Omental fat pad (tissue), 4 donors: ENCODE data around the gene FAM83B. TPM values are rescaled to one million over a fixed set of nuclear protein-coding genes. Genes with fewer than 3 reads are reported as not detected.

Source experiments
- ATAC-seq: fragments of 150-250 bp; one replicate; pipeline ENCODE4 v1.9.1; 2016; ENCODE audit warnings: mild to moderate bottlenecking, moderate library complexity; ENCODE audit not compliant: low FRiP score
- DNase-seq: peaks from one replicate; pipeline ENCODE4 v3.0.0-alpha.2; 2019; ENCODE audit warnings: low spot score
- total RNA-seq, 4 donors: library from RNA; depleted of rRNA; stranded (reverse); fragments of >200 nt; gene quantifications; one replicate each; pipeline ENCODE4 v1.1.0, GENCODE V29; 2016
- TF ChIP-seq, protein P1 (sequence below), 3 donors: fragments of 450-650 bp; IDR thresholded peaks; one replicate each; pipeline ENCODE4 v1.5.1; 2016 to 2017; ENCODE audit warnings: antibody characterized with exemption in 3 of 3, mild to moderate bottlenecking in 3 of 3, moderate library complexity in 2 of 3

The FAM83B gene
- total RNA-seq, 4 donors from 2014 or later = 0.19 to 0.72 (median 0.37) TPM; not detected in 1

DNA sequence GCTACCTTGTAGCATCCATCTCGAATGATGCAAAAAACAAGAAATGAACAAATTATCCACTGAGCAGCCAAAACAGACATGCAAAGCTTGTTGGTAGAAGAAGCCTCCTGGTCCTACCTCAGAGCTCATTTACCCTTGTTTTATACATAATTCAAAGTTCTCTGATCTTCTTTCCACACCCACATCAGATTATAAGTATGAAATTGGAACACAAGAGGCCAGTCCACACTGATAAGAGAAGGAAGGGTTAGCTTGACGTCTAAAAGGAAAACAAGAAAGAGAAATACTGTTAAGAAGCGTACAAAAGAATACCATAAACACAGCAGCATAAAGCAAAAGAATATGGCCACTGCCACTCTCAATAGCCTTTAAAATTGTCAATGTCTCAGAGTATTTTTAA lies 49.7 kb downstream of the FAM83B start:
- no peak for ATAC-seq
- DNase-seq = no peak
- TF ChIP-seq, protein P1, sequence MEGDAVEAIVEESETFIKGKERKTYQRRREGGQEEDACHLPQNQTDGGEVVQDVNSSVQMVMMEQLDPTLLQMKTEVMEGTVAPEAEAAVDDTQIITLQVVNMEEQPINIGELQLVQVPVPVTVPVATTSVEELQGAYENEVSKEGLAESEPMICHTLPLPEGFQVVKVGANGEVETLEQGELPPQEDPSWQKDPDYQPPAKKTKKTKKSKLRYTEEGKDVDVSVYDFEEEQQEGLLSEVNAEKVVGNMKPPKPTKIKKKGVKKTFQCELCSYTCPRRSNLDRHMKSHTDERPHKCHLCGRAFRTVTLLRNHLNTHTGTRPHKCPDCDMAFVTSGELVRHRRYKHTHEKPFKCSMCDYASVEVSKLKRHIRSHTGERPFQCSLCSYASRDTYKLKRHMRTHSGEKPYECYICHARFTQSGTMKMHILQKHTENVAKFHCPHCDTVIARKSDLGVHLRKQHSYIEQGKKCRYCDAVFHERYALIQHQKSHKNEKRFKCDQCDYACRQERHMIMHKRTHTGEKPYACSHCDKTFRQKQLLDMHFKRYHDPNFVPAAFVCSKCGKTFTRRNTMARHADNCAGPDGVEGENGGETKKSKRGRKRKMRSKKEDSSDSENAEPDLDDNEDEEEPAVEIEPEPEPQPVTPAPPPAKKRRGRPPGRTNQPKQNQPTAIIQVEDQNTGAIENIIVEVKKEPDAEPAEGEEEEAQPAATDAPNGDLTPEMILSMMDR (IDR thresholded peaks at IDR 0.05) = no peak

DNA sequence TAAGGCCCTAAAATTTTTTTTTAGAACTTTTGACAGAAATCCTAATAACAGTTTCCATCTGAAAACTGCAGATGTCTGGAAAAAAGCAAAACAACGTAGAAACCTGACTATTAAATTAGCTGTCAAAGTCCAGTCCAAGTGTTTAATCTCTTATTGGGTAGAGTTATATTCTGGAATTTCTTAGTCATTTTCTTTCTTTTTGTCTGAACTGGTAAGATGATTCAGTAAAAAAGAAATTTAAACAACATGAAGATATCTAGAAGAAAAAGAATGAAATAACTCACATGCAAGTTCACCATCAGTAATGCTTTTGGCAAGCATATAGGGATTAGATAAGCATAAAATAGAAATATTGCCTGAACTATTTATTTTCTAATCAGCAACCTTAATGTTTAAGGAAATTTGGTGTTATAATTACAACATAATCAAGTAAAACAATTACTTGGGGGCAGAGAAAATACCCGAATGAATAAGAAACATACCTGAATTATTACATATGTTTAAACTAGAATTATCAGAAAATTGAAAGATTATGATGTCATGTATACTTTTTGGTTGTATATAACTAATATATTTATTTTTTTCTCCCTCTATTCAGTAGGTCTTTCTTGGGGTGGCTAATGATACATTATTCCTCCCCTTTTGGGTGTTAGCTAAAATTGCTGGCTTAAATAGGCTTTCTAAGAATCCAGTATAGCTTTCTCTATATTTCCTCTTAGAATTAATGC lies 51.1 kb downstream of the FAM83B start:
- ATAC-seq (no peak), DNase-seq (no peak)
- TF ChIP-seq, protein P1 (IDR thresholded peaks at IDR 0.05) = no peak

GRCh38 chr6:54898767-54899166 lies 52.2 kb downstream of the FAM83B start:
- DNase-seq (no peak), ATAC-seq (no peak)
- TF ChIP-seq, protein P1 (IDR thresholded peaks at IDR 0.05) = no peak

DNA sequence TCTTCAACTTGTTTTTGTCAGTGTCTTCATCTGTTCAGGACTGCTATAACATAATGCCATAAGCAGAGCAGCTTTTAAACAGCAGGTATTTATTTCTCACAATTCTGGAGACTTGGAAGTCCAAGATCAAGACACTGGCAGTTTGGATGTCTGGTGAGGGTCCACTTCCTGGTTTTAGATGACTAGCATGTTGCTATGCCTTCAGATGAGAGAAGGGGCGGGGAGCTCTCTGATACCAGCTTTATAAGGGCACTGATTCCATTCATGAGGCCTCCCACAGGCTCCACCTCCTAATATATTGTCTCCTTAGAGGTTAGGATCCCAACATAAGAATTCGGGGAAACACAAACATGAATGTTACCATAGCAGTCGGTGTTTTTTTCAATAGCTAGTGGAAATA lies 52.9 kb downstream of the FAM83B start:
- TF ChIP-seq, protein P1 (IDR thresholded peaks at IDR 0.05) = no peak
- DNase-seq (no peak), ATAC-seq (no peak)

GRCh38 chr6:54899986-54900385 lies 53.4 kb downstream of the FAM83B start:
- ATAC-seq (no peak), DNase-seq (no peak)
- TF ChIP-seq, protein P1 (IDR thresholded peaks at IDR 0.05) = no peak

GRCh38 chr6:54900666-54901065 lies 54.1 kb downstream of the FAM83B start:
- TF ChIP-seq, protein P1 (IDR thresholded peaks at IDR 0.05) = no peak
- ATAC-seq (no peak), DNase-seq (no peak)

DNA sequence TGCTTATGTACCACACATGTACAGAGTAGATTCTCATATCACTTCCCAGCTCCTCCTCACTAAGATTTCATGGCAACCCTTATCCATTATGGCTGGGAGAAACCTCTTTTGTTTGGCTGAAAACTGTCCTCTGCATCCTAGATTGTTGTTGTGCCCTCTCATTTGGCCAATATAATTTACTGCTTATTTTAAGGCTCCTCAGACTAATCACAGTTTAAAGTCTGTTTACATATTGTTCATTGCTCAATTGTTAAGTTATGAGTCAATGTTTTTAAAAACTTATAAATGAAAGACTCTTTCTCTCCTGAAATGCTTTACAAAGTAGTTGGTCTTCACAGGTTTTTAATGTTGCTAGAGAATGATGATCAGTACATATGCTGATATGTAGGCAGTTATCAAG lies 57.3 kb downstream of the FAM83B start:
- TF ChIP-seq, protein P1 (IDR thresholded peaks at IDR 0.05) = no peak
- no peak for DNase-seq
- ATAC-seq = no peak
